Effector memory CD8-positive, alpha-beta T cell (primary cell): Measurements from ENCODE around the gene TNFRSF12A.

ENCODE experiments used
- ATAC-seq: fragments of 150-1000 bp; cut with Tn5 transposase; replicated peaks from 2 replicates; pipeline ENCODE4 v1.10.0; 2021; ENCODE audit warnings: mild to moderate bottlenecking, moderate library complexity
- DNase-seq, 3 experiments: peaks; one replicate each; pipeline ENCODE4 v3.0.0; 2021
- H3K27ac Mint-ChIP-seq, 2 donors: one replicate each; pipeline ENCODE4 v1.8.0; 2022; ENCODE audit warnings: mild to moderate bottlenecking in 2 of 2, mixed read lengths in 2 of 2, moderate library complexity in 2 of 2
- H3K27me3 Mint-ChIP-seq, 2 donors: one replicate each; pipeline ENCODE4 v1.8.0; 2022; ENCODE audit warnings: mixed read lengths in 2 of 2
- H3K36me3 Mint-ChIP-seq: one replicate; pipeline ENCODE4 v1.8.0; 2022; ENCODE audit warnings: mild to moderate bottlenecking, moderate library complexity, mixed read lengths; ENCODE audit not compliant: insufficient read depth
- H3K4me1 Mint-ChIP-seq, 2 donors: one replicate each; pipeline ENCODE4 v1.8.0; 2022; ENCODE audit warnings: low read depth in 2 of 2, mixed read lengths in 2 of 2
- H3K4me3 Mint-ChIP-seq, 2 donors: one replicate each; pipeline ENCODE4 v1.8.0; 2022; ENCODE audit warnings: mild to moderate bottlenecking in 2 of 2, mixed read lengths in 2 of 2, moderate library complexity in 2 of 2
- H3K9me3 Mint-ChIP-seq, 2 donors: one replicate each; pipeline ENCODE4 v1.8.0; 2022; ENCODE audit warnings: mixed read lengths in 2 of 2

TNFRSF12A gene

GRCh38 chr16:3027983-3028715 lies 8.0 kb downstream of the TNFRSF12A start:
- ATAC-seq (peak; percentile 41), DNase-seq (peak; percentile 75 to 80 (median 79))
- no peaks in the 10 kb centered on the region for H3K9me3 Mint-ChIP-seq
- H3K27ac Mint-ChIP-seq, result no peak overlapping the region
- peaks cover 26 to 50% of the 10 kb centered on the region in 2 donors for H3K27me3 Mint-ChIP-seq
- peak overlapping the region; percentile 55 to 58 for H3K4me3 Mint-ChIP-seq
- peaks cover 22% of the 10 kb centered on the region for H3K36me3 Mint-ChIP-seq
- peaks cover 27 to 36% of the 10 kb centered on the region in 2 donors for H3K4me1 Mint-ChIP-seq

GRCh38 chr16:3028716-3029319 lies 8.7 kb downstream of the TNFRSF12A start:
- DNase-seq, result no peak
- Mint-ChIP-seq H3K9me3 (no peaks in the 10 kb centered on the region), H3K27ac (no peak overlapping the region), H3K4me3 (peak overlapping the region; percentile 44 to 62), H3K36me3 (peaks cover 16% of the 10 kb centered on the region), H3K27me3 (peaks cover 32 to 57% of the 10 kb centered on the region in 2 donors), H3K4me1 (peaks cover 24 to 31% of the 10 kb centered on the region in 2 donors)
- no peak for ATAC-seq

GRCh38 chr16:3029491-3030221 lies 9.5 kb downstream of the TNFRSF12A start:
- no peaks in the 10 kb centered on the region for H3K9me3 Mint-ChIP-seq
- peak overlapping the region; percentile 44 to 62 for H3K4me3 Mint-ChIP-seq
- ATAC-seq (peak; percentile 22), DNase-seq (no peak)
- H3K4me1 Mint-ChIP-seq, result peaks cover 20 to 27% of the 10 kb centered on the region in 2 donors
- H3K36me3 Mint-ChIP-seq, result peaks cover 11% of the 10 kb centered on the region
- no peak overlapping the region for H3K27ac Mint-ChIP-seq
- H3K27me3 Mint-ChIP-seq, result peaks cover 41 to 65% of the 10 kb centered on the region in 2 donors

GRCh38 chr16:3030222-3031212 lies 10.3 kb downstream of the TNFRSF12A start:
- peak overlapping the region in 1 of 2 donors; percentile 62 for H3K27ac Mint-ChIP-seq
- DNase-seq, result no peak
- H3K9me3 Mint-ChIP-seq, result no peaks in the 10 kb centered on the region
- ATAC-seq, result no peak
- H3K36me3 Mint-ChIP-seq, result peaks cover 4% of the 10 kb centered on the region
- H3K4me3 Mint-ChIP-seq, result peak overlapping the region; percentile 44 to 62
- peaks cover 47 to 74% of the 10 kb centered on the region in 2 donors for H3K27me3 Mint-ChIP-seq
- peaks cover 19 to 29% of the 10 kb centered on the region in 2 donors for H3K4me1 Mint-ChIP-seq

- H3K4me1 Mint-ChIP-seq, result peaks cover 27 to 38% of the 10 kb centered on the region in 2 donors
- H3K4me3 Mint-ChIP-seq, result no peak overlapping the region
- DNase-seq (no peak), ATAC-seq (no peak)
- H3K27ac Mint-ChIP-seq, result no peak overlapping the region
- no peaks in the 10 kb centered on the region for H3K36me3 Mint-ChIP-seq
- peaks cover 61 to 92% of the 10 kb centered on the region in 2 donors for H3K27me3 Mint-ChIP-seq
- H3K9me3 Mint-ChIP-seq, result no peaks in the 10 kb centered on the region
Measured at GRCh38 chr16:3032624-3033023, 12.5 kb downstream of the TNFRSF12A start.

GRCh38 chr16:3035289-3035971 lies 15.3 kb downstream of the TNFRSF12A start:
- peak overlapping the region in 1 of 2 donors; percentile 28 for H3K4me3 Mint-ChIP-seq
- peaks cover 72 to 98% of the 10 kb centered on the region in 2 donors for H3K27me3 Mint-ChIP-seq
- no peak for ATAC-seq

GRCh38 chr16:3035972-3036725 lies 16.0 kb downstream of the TNFRSF12A start:
- DNase-seq (no peak), ATAC-seq (peak; percentile 17)
- H3K27me3 Mint-ChIP-seq, result peaks cover 72 to 98% of the 10 kb centered on the region in 2 donors
- peaks cover 11 to 19% of the 10 kb centered on the region in 2 donors for H3K4me1 Mint-ChIP-seq
- H3K36me3 Mint-ChIP-seq, result no peaks in the 10 kb centered on the region
- peak overlapping the region in 1 of 2 donors; percentile 28 for H3K4me3 Mint-ChIP-seq
- no peaks in the 10 kb centered on the region for H3K9me3 Mint-ChIP-seq
- no peak overlapping the region for H3K27ac Mint-ChIP-seq

More at GRCh38 chr16:3035289-3035971, 15.3 kb downstream of the TNFRSF12A start:
- H3K27ac Mint-ChIP-seq, result no peak overlapping the region
- H3K9me3 Mint-ChIP-seq, result no peaks in the 10 kb centered on the region
- no peak for DNase-seq
- peaks cover 11 to 19% of the 10 kb centered on the region in 2 donors for H3K4me1 Mint-ChIP-seq
- no peaks in the 10 kb centered on the region for H3K36me3 Mint-ChIP-seq

GRCh38 chr16:3036726-3037315 lies 16.7 kb downstream of the TNFRSF12A start, which contains the start of gene BICDL2:
TSS of gene BICDL2 (minus strand) at chr16:3036944. CDS start at chr16:3035496, 1,448 bp downstream.
- H3K4me1 Mint-ChIP-seq, result peaks cover 11 to 19% of the 10 kb centered on the region in 2 donors
- peak within 1 kb of the TSS; percentile 51 to 68 for H3K4me3 Mint-ChIP-seq
- no peak within 1 kb of the TSS for H3K27ac Mint-ChIP-seq
- H3K36me3 Mint-ChIP-seq, result no peaks in the 10 kb centered on the region
- H3K27me3 Mint-ChIP-seq, result peaks cover 72 to 94% of the 10 kb centered on the region in 2 donors
- H3K9me3 Mint-ChIP-seq, result no peaks in the 10 kb centered on the region
- DNase-seq, result no peak
- peak; percentile 24 for ATAC-seq

- H3K36me3 Mint-ChIP-seq, result no peaks in the 10 kb centered on the region
- peaks cover 11 to 13% of the 10 kb centered on the region in 2 donors for H3K4me1 Mint-ChIP-seq
- no peak overlapping the region for H3K4me3 Mint-ChIP-seq
- ATAC-seq, result no peak
- no peak for DNase-seq
- peaks cover 60 to 86% of the 10 kb centered on the region in 2 donors for H3K27me3 Mint-ChIP-seq
- H3K27ac Mint-ChIP-seq, result no peak overlapping the region
- H3K9me3 Mint-ChIP-seq, result no peaks in the 10 kb centered on the region
Measured at GRCh38 chr16:3038256-3038655, 18.1 kb downstream of the TNFRSF12A start.

- no peak for DNase-seq
- Mint-ChIP-seq H3K4me3 (no peak overlapping the region), H3K9me3 (no peaks in the 10 kb centered on the region), H3K27ac (no peak overlapping the region), H3K4me1 (peaks cover 9 to 13% of the 10 kb centered on the region in 2 donors), H3K27me3 (peaks cover 58 to 86% of the 10 kb centered on the region in 2 donors), H3K36me3 (no peaks in the 10 kb centered on the region)
- no peak for ATAC-seq
Measured at GRCh38 chr16:3038896-3039295, 18.7 kb downstream of the TNFRSF12A start.

- Mint-ChIP-seq H3K4me1 (peaks cover 6 to 9% of the 10 kb centered on the region in 2 donors), H3K36me3 (no peaks in the 10 kb centered on the region), H3K27ac (no peak overlapping the region), H3K27me3 (peaks cover 35 to 71% of the 10 kb centered on the region in 2 donors), H3K9me3 (no peaks in the 10 kb centered on the region), H3K4me3 (no peak overlapping the region)
- DNase-seq (no peak), ATAC-seq (no peak)
Measured at GRCh38 chr16:3042376-3042775, 22.2 kb downstream of the TNFRSF12A start.
